ENCODE measurements around the gene PGAP3. TPM values are rescaled to one million over a fixed set of nuclear protein-coding genes. Genes with fewer than 3 reads are reported as not detected.

Gene PGAP3
- total and polyA plus RNA-seq, 2 of the 4 experiments (the other 2 are of a cell fraction) = 4.3 to 9.8 TPM

DNA sequence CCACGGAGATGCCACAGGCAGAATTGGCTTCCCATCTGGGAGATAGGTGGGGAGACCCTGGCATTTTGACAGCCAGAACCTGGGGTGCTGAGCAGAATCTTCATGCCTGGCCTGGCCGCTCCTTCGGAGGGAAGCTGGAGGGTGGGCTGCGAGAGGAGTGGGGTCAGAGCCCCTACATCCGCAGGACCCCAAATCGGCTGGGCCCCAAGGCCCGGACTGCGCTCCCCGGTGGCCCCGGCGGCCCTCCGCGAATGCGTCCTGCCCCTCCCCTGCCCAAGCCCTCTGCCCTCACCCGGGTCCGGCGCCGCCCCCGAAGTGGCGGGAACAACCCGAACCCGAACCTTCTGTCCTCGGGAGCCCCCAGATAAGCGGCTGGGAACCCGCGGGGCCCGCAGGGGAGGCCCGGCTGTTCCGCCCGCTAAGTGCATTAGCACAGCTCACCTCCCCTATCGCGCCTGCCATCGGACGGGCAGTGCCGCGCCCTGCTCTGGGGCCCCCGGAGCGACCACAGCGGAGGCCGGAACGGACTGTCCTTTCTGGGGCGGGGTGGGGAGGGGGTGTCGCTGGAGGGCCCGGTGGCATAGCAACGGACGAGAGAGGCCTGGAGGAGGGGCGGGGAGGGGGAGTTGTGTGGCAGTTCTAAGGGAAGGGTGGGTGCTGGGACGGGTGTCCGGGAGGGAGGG, 20.5 kb downstream of the PGAP3 start:
- Histone ChIP-seq H3K4ac (ENCODE audit: low read depth, low read length) (no peak overlapping the region), H3K23ac (ENCODE audit: low read depth, low read length) (no peak overlapping the region), H4K5ac (ENCODE audit: low read depth, low read length) (no peak overlapping the region), H3K9me1 (ENCODE audit: insufficient read depth, low read length) (no peaks in the 10 kb centered on the region), H2AK5ac (ENCODE audit: low read depth, low read length) (no peak overlapping the region), H3K9ac (ENCODE audit: low read depth, low read length) (no peak overlapping the region), H2BK120ac (ENCODE audit: low read depth, low read length) (no peak overlapping the region), H3K56ac (ENCODE audit: extremely low read depth, insufficient read depth, low read length) (no peak overlapping the region), H3K9me3 (ENCODE audit: control insufficient read depth, insufficient read depth, low read length) (no peaks in the 10 kb centered on the region), H3K27ac (ENCODE audit: insufficient read depth, low read length) (no peak overlapping the region), H3K4me2 (ENCODE audit: low read depth, low read length) (no peak overlapping the region), H2AK9ac (replicated peaks; ENCODE audit: low read depth, low read length, poor library complexity) (no peak overlapping the region), H3K4me1 (ENCODE audit: control insufficient read depth, insufficient read depth, low read length) (peaks cover 7% of the 10 kb centered on the region; the same call in 1 of the 2 replicates), H3K18ac (ENCODE audit: low read depth, low read length) (no peak overlapping the region), H4K91ac (ENCODE audit: insufficient read depth, low read depth, low read length) (no peak overlapping the region), H3K4me3 (ENCODE audit: insufficient read depth, low read depth, low read length) (no peak overlapping the region), H4K8ac (ENCODE audit: low read depth in 2 of 2, low read length in 2 of 2) (no peak overlapping the region), H2AFZ (replicated peaks; ENCODE audit: low read length, poor library complexity) (no peak overlapping the region), H4K20me1 (ENCODE audit: insufficient read depth, low read length) (no peaks in the 10 kb centered on the region; the same call in 1 of the 2 replicates), H2BK20ac (ENCODE audit: low read depth, low read length) (no peak overlapping the region), H2BK5ac (ENCODE audit: low read depth, low read length, poor library complexity, severe bottlenecking) (no peak overlapping the region), H3K79me1 (ENCODE audit: low read depth in 1 of 2, low read length in 2 of 2) (no peaks in the 10 kb centered on the region), H3K14ac (replicated peaks; ENCODE audit: low read depth, low read length) (no peak overlapping the region), H3K27me3 (ENCODE audit: control insufficient read depth, insufficient read depth, low read length) (peaks cover 43% of the 10 kb centered on the region), H2BK15ac (ENCODE audit: low read depth, low read length) (no peak overlapping the region), H3K36me3 (ENCODE audit: control insufficient read depth, insufficient read depth, low read length) (peaks cover 2% of the 10 kb centered on the region; the same call in 1 of the 2 replicates)
- no TSS peak for BruUV-seq (replicated peaks)
- CTCF ChIA-PET = interaction anchor here (0.9 to 2.4 kb wide), 3 partner anchors 14 to 46 kb away, joined by 3 to 10 read pairs (median 3); no protein-coding TSS in a partner anchor
- ATAC-seq (ENCODE audit: low read depth) (no peak), DNase-seq (no peak)
- in situ Hi-C loops (cut with MboI; ENCODE audit: low sequenced_read_pairs) (no loop called here), intact Hi-C loops (cut with micrococcal nuclease) (no loop called here), dilution Hi-C loops (cut with HindIII; ENCODE audit: low sequenced_read_pairs, unreplicated experiment) (no loop called here)
- POLR2A ChIA-PET (ENCODE audit: unreplicated experiment) = no interaction called here
- 35% methylated on average over 20 of the region's 49 CpGs; no CpG with 5 or more reads in 1 of the 2 experiments for WGBS, 2 experiments (ENCODE audit: extremely low coverage in 2 of 2, insufficient read length in 1 of 2)
- TF ChIP-seq SMC3 (IDR thresholded peaks at IDR 0.05; ENCODE audit: low read depth, low read length) (no peak), RAD21 (IDR thresholded peaks at IDR 0.05; ENCODE audit: low read length) (no peak), CEBPB (IDR thresholded peaks at IDR 0.05; ENCODE audit: low read depth, low read length) (no peak), CHD1 (IDR thresholded peaks at IDR 0.05; ENCODE audit: low read depth, low read length) (no peak), FOS (IDR thresholded peaks at IDR 0.05; ENCODE audit: low read depth, low read length) (no peak), POLR2A (IDR thresholded peaks at IDR 0.05; ENCODE audit: low read depth, low read length) (no peak)
- TF ChIP-seq, protein P1, sequence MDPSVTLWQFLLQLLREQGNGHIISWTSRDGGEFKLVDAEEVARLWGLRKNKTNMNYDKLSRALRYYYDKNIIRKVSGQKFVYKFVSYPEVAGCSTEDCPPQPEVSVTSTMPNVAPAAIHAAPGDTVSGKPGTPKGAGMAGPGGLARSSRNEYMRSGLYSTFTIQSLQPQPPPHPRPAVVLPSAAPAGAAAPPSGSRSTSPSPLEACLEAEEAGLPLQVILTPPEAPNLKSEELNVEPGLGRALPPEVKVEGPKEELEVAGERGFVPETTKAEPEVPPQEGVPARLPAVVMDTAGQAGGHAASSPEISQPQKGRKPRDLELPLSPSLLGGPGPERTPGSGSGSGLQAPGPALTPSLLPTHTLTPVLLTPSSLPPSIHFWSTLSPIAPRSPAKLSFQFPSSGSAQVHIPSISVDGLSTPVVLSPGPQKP (IDR thresholded peaks at IDR 0.05; ENCODE audit: borderline replicate concordance, low read depth, low read length) = no peak

Data from IMR-90 (cell line).